ENCODE results near the gene INKA1. TPM values are rescaled to one million over a fixed set of nuclear protein-coding genes. Genes with fewer than 3 reads are reported as not detected.

The INKA1 gene
- total RNA-seq, 2 experiments from 2014 or later = 7.9 to 12.8 TPM

DNA sequence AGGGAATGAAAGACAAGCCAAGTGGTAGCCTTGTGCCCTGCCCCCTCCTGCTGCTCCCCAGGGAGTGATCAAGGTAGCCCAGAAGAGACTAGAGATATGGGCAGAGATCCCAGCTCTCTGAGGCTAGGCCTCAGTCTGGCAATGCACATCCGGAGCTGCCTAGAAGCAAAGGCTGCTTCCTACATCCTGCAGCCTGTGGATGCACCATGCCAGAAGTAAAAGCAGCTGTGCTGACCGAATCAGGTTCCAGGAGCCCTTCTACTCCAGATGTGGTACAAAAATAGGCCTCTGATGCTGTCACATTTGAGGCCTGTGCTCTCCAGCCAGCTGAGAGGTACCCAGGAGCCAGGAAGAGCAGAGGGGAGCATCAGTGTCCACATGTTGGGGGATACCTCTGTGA is 37.3 kb downstream of the INKA1 start:
- Histone ChIP-seq H3K9me3 (ENCODE audit: low read length) (no peaks in the 10 kb centered on the region), H3K4me2 (ENCODE audit: low read length) (no peak overlapping the region), H3K27ac (ENCODE audit: low read depth, low read length, poor library complexity, severe bottlenecking) (no peak overlapping the region), H3K4me1 (ENCODE audit: insufficient read depth, low read length, poor library complexity, severe bottlenecking) (peaks cover 3% of the 10 kb centered on the region), H3K36me3 (ENCODE audit: insufficient read depth, low read length) (peaks cover 88% of the 10 kb centered on the region), H3K79me2 (ENCODE audit: insufficient read depth, low read depth, low read length) (no peaks in the 10 kb centered on the region), H3K9me2 (ENCODE audit: insufficient read depth, low read length) (no peaks in the 10 kb centered on the region), H3K4me3 (ENCODE audit: low read depth, low read length, poor library complexity, severe bottlenecking) (no peak overlapping the region), H2AFZ (ENCODE audit: low read length) (no peak overlapping the region), H4K20me1 (ENCODE audit: insufficient read depth, low read length) (no peaks in the 10 kb centered on the region)
- CTCF ChIA-PET (ENCODE audit: unreplicated experiment) = interaction anchor here (1.6 kb wide), 1 partner anchor 36 kb away, joined by 7 read pairs; the partner anchor contains the start of gene INKA1
- no TSS peak for BruUV-seq (replicated peaks)
- no peak for TF ChIP-seq EZH2phosphoT487 (IDR thresholded peaks at IDR 0.05; ENCODE audit: borderline replicate concordance, low read depth, low read length)
- TF ChIP-seq, protein P1, sequence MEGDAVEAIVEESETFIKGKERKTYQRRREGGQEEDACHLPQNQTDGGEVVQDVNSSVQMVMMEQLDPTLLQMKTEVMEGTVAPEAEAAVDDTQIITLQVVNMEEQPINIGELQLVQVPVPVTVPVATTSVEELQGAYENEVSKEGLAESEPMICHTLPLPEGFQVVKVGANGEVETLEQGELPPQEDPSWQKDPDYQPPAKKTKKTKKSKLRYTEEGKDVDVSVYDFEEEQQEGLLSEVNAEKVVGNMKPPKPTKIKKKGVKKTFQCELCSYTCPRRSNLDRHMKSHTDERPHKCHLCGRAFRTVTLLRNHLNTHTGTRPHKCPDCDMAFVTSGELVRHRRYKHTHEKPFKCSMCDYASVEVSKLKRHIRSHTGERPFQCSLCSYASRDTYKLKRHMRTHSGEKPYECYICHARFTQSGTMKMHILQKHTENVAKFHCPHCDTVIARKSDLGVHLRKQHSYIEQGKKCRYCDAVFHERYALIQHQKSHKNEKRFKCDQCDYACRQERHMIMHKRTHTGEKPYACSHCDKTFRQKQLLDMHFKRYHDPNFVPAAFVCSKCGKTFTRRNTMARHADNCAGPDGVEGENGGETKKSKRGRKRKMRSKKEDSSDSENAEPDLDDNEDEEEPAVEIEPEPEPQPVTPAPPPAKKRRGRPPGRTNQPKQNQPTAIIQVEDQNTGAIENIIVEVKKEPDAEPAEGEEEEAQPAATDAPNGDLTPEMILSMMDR (conservative IDR thresholded peaks at IDR 0.05; ENCODE audit: low read length) = no peak
- intact Hi-C loops (cut with micrococcal nuclease; ENCODE audit: unreplicated experiment) = no loop called here
- POLR2A ChIA-PET = no interaction called here
- no peak for DNase-seq (ENCODE audit: low spot score)

DNA sequence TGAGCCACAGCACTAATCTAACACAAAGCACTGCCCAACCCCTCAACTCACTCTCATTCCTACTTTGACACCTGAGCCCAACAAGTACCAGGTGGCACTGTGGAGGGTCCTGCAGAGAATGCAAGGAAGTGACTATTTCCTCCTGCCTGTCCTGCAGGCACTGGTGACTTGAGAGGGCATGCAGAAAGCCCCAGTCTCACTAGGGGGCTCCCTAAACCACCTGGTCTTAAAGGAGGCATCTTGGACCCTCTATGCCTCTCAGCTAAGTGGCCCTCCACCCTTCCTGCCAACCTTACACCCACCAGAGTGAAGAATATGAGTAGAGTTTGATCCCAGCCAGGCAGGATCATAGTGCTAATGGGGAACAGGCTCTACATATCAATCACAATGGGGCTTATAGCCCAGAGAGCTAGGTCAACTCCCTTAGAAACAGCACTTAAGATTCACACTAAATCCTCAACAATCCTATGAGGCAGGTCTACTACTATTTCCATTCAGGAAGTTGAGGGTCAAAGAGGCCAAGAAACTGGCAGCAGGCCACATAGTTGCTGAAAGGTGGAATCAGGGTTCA is 38.1 kb downstream of the INKA1 start:
- BruUV-seq (replicated peaks) = no TSS peak
- Histone ChIP-seq H2AFZ (ENCODE audit: low read length) (no peak overlapping the region), H3K4me1 (ENCODE audit: insufficient read depth, low read length, poor library complexity, severe bottlenecking) (peaks cover 3% of the 10 kb centered on the region), H3K4me3 (ENCODE audit: low read depth, low read length, poor library complexity, severe bottlenecking) (no peak overlapping the region), H3K79me2 (ENCODE audit: insufficient read depth, low read depth, low read length) (no peaks in the 10 kb centered on the region), H3K4me2 (ENCODE audit: low read length) (no peak overlapping the region), H3K36me3 (ENCODE audit: insufficient read depth, low read length) (peaks cover 89% of the 10 kb centered on the region), H3K9me3 (ENCODE audit: low read length) (no peaks in the 10 kb centered on the region), H3K27ac (ENCODE audit: low read depth, low read length, poor library complexity, severe bottlenecking) (no peak overlapping the region), H3K9me2 (ENCODE audit: insufficient read depth, low read length) (no peaks in the 10 kb centered on the region), H4K20me1 (ENCODE audit: insufficient read depth, low read length) (no peaks in the 10 kb centered on the region)
- ChIA-PET CTCF (ENCODE audit: unreplicated experiment) (interaction anchor here (1.6 kb wide), 1 partner anchor 37 kb away, joined by 7 read pairs; the partner anchor contains the start of gene INKA1), POLR2A (interaction anchor here (0.6 to 1.0 kb wide), 2 partner anchors 24 to 197 kb away, joined by 3 to 5 read pairs; no protein-coding TSS in a partner anchor)
- TF ChIP-seq, protein P1 (conservative IDR thresholded peaks at IDR 0.05; ENCODE audit: low read length) = peak; percentile 88
- TF ChIP-seq EZH2phosphoT487 (IDR thresholded peaks at IDR 0.05; ENCODE audit: borderline replicate concordance, low read depth, low read length) = no peak
- peak; percentile 69 for DNase-seq (ENCODE audit: low spot score)
- intact Hi-C loops (cut with micrococcal nuclease; ENCODE audit: unreplicated experiment) = loop anchor here (1.0 kb wide), 1 partner anchor 65 kb away; no protein-coding TSS in a partner anchor

DNA sequence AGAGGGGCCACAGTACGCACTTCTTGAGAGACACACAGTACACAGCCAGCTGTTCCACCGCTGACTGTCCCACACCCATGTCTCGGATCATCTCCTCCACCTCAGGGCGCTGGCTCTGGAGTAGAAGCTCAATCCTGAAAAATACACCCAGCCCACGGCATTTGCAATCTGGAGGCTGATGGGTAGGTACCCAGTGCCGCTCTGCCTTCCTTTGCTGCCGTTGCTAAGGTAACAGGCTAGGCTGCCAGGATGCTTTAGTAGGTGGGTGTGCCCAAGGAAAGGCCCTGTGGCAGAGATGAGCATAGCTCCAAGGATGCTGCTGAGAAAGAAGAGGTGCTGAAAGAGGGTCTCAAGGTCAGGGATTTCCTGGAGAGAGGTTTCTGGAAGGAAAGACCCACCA is 38.7 kb downstream of the INKA1 start:
- Histone ChIP-seq H3K36me3 (ENCODE audit: insufficient read depth, low read length) (peaks cover 87% of the 10 kb centered on the region), H3K4me2 (ENCODE audit: low read length) (no peak overlapping the region), H3K9me3 (ENCODE audit: low read length) (no peaks in the 10 kb centered on the region), H3K79me2 (ENCODE audit: insufficient read depth, low read depth, low read length) (no peaks in the 10 kb centered on the region), H3K9me2 (ENCODE audit: insufficient read depth, low read length) (no peaks in the 10 kb centered on the region), H3K4me3 (ENCODE audit: low read depth, low read length, poor library complexity, severe bottlenecking) (no peak overlapping the region), H4K20me1 (ENCODE audit: insufficient read depth, low read length) (no peaks in the 10 kb centered on the region), H3K27ac (ENCODE audit: low read depth, low read length, poor library complexity, severe bottlenecking) (no peak overlapping the region), H2AFZ (ENCODE audit: low read length) (no peak overlapping the region), H3K4me1 (ENCODE audit: insufficient read depth, low read length, poor library complexity, severe bottlenecking) (peaks cover 3% of the 10 kb centered on the region)
- TF ChIP-seq, protein P1 (conservative IDR thresholded peaks at IDR 0.05; ENCODE audit: low read length) = no peak
- no peak for TF ChIP-seq EZH2phosphoT487 (IDR thresholded peaks at IDR 0.05; ENCODE audit: borderline replicate concordance, low read depth, low read length)
- no peak for DNase-seq (ENCODE audit: low spot score)
- CTCF ChIA-PET (ENCODE audit: unreplicated experiment) = interaction anchor here (1.6 kb wide), 1 partner anchor 38 kb away, joined by 7 read pairs; the partner anchor contains the start of gene INKA1
- no TSS peak for BruUV-seq (replicated peaks)
- POLR2A ChIA-PET = interaction anchor here (0.6 to 1.0 kb wide), 2 partner anchors 25 to 196 kb away, joined by 3 to 5 read pairs; no protein-coding TSS in a partner anchor
- intact Hi-C loops (cut with micrococcal nuclease; ENCODE audit: unreplicated experiment) = loop anchor here (1.0 kb wide), 1 partner anchor 64 kb away; no protein-coding TSS in a partner anchor
